ENCODE data around the gene SLC23A1.

GRCh38 chr5:139389701-139390638 lies 6.9 kb upstream of the SLC23A1 start, which contains the start of gene MZB1:
- TF ChIP-seq CTCF (conservative IDR thresholded peaks at IDR 0.05; ENCODE audit: low read depth, low read length) (no peak), EZH2 (IDR thresholded peaks at IDR 0.05; ENCODE audit: borderline replicate concordance, low read depth, low read length, poor library complexity, severe bottlenecking) (no peak)

Measured in A673 (cell line).